Measurements from ENCODE around the gene SRCIN1.

DNA sequence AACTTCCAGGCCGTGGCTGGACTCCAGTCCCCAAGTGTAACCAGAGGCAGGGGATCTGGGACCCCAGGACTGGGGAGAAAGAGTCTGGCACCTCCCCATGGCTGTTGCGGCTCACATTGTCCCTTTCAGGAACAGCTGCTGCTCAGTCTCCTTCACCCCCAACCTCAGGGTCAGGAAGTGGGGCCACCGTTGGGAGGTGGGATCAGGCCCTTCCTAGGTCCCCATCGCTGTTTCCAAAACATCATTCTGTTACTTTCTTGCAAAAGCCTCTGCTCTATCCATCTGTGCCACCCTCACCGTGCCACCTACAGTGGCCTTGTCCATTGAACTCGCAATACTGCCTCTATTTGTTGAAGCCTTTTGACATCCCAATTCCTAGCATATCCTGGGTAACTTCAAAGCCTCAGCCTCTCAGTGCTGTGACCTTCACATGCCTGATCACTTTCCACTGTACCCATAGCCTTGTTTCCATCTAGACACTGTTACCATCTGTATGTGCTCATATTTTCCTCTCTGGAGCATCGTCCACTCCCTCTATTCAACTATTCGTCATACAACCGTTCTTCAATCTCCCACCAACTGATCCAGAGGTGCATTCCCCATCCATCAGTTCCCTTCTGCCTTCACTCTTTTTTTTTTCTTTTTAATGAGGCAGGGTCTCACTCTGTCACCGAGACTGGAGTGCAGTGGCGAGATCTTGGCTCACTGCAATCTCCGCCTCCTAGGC is 15.0 kb upstream of the SRCIN1 start:
- TF ChIP-seq, protein P1, sequence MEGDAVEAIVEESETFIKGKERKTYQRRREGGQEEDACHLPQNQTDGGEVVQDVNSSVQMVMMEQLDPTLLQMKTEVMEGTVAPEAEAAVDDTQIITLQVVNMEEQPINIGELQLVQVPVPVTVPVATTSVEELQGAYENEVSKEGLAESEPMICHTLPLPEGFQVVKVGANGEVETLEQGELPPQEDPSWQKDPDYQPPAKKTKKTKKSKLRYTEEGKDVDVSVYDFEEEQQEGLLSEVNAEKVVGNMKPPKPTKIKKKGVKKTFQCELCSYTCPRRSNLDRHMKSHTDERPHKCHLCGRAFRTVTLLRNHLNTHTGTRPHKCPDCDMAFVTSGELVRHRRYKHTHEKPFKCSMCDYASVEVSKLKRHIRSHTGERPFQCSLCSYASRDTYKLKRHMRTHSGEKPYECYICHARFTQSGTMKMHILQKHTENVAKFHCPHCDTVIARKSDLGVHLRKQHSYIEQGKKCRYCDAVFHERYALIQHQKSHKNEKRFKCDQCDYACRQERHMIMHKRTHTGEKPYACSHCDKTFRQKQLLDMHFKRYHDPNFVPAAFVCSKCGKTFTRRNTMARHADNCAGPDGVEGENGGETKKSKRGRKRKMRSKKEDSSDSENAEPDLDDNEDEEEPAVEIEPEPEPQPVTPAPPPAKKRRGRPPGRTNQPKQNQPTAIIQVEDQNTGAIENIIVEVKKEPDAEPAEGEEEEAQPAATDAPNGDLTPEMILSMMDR (IDR thresholded peaks at IDR 0.05) = no peak
- TF ChIP-seq POLR2A (IDR thresholded peaks at IDR 0.05) = no peak
- no peak for TF ChIP-seq EP300 (IDR thresholded peaks at IDR 0.05)
- TF ChIP-seq POLR2AphosphoS5 (IDR thresholded peaks at IDR 0.05) = no peak
